ENCODE measurements around the gene ARPC1A. TPM values are rescaled to one million over a fixed set of nuclear protein-coding genes. Genes with fewer than 3 reads are reported as not detected.

Gene ARPC1A
- total and polyA plus RNA-seq, 2 of the 8 experiments (the other 6 are each of a cell fraction or from before 2014, with no cell fraction given): 123 to 155 TPM

GRCh38 chr7:99404977-99405320, 79.3 kb downstream of the ARPC1A start:
- Histone ChIP-seq H3K14ac (ENCODE audit: insufficient read length) (no peak overlapping the region), H3K4me1 (replicated peaks in 1 of 4; ENCODE audit: control insufficient read depth in 3 of 4, insufficient read depth in 4 of 4, low read length in 3 of 4) (peaks cover 0 to 3% (median 3%) of the 10 kb centered on the region in 4 experiments; a peak in 2 of 7 replicates), H3K79me2 (ENCODE audit: control insufficient read depth in 1 of 2, insufficient read depth in 2 of 2, low read length in 2 of 2) (peaks cover 31 to 62% of the 10 kb centered on the region in 2 experiments), H3K56ac (replicated peaks; ENCODE audit: insufficient read length, low read depth, low read length) (no peak overlapping the region), H3K18ac (ENCODE audit: extremely low read depth, low read length) (no peak overlapping the region), H2BK12ac (ENCODE audit: low read depth, low read length) (no peak overlapping the region), H3K27me3 (replicated peaks in 1 of 4; ENCODE audit: control insufficient read depth in 3 of 4, extremely low read depth in 1 of 4, insufficient read depth in 3 of 4, low read length in 3 of 4) (no peaks in the 10 kb centered on the region), H3K4me2 (ENCODE audit: insufficient read depth in 1 of 2, low read depth in 2 of 2, low read length in 2 of 2) (no peak overlapping the region), H3K36me3 (ENCODE audit: control insufficient read depth in 2 of 4, insufficient read depth in 4 of 4, low read length in 3 of 4) (peaks cover 23 to 45% (median 38%) of the 10 kb centered on the region in 4 experiments; a peak in 7 of 8 replicates), H3K27ac (ENCODE audit: low read depth, low read length) (no peak overlapping the region), H2BK20ac (ENCODE audit: low read length) (no peak overlapping the region), H2AK5ac (ENCODE audit: low read depth, low read length) (no peak overlapping the region), H3K4me3 (ENCODE audit: extremely low read depth in 1 of 4, insufficient read depth in 2 of 4, low read depth in 3 of 4, low read length in 4 of 4) (no peak overlapping the region), H3K4ac (replicated peaks; ENCODE audit: insufficient read length, low read depth, low read length) (no peak overlapping the region), H4K8ac (ENCODE audit: extremely low read depth, insufficient read depth, low read length) (no peak overlapping the region), H3K23ac (ENCODE audit: insufficient read length) (no peak overlapping the region), H4K91ac (replicated peaks; ENCODE audit: insufficient read length, low read length) (no peak overlapping the region), H3K9me3 (ENCODE audit: insufficient read depth in 2 of 2, low read depth in 1 of 2, low read length in 1 of 2) (no peaks in the 10 kb centered on the region), H3K9ac (replicated peaks in 1 of 4; ENCODE audit: extremely low read depth in 1 of 4, low read depth in 3 of 4, low read length in 3 of 4) (0 out of 7 replicates have a peak overlapping the region, but pooled peaks of 1 of the 4 experiments have one; percentile 0), H4K20me1 (replicated peaks in 1 of 2; ENCODE audit: control insufficient read depth in 1 of 2, insufficient read depth in 2 of 2, low read length in 2 of 2) (peaks cover 21 to 32% of the 10 kb centered on the region in 2 experiments), H3K23me2 (ENCODE audit: low read depth, low read length) (peaks cover 13% of the 10 kb centered on the region), H3K79me1 (ENCODE audit: low read depth, low read length) (peaks cover 25% of the 10 kb centered on the region), H2BK5ac (ENCODE audit: low read depth, low read length) (no peak overlapping the region), H2BK15ac (ENCODE audit: low read length) (no peak overlapping the region), H2BK120ac (replicated peaks; ENCODE audit: low read depth, low read length) (no peak overlapping the region), H4K5ac (ENCODE audit: insufficient read length, low read depth, low read length) (no peak overlapping the region), H2AFZ (ENCODE audit: low read length) (no peak overlapping the region)
- CTCF ChIA-PET (ENCODE audit: partially characterized antibody): interaction anchor here (0.7 to 1.3 kb wide), 2 partner anchors 9 to 563 kb away, joined by 3 to 4 read pairs; no protein-coding TSS in a partner anchor
- no peak for DNase-seq (ENCODE audit: low read depth in 1 of 2, low spot score in 2 of 2)
- POLR2A ChIA-PET (ENCODE audit: partially characterized antibody): interaction anchor here (1.0 to 8.4 kb wide), 3 partner anchors 11 to 15 kb away, joined by 3 to 150 read pairs (median 5); no protein-coding TSS in a partner anchor
- no peak for FAIRE-seq
- WGBS, 2 experiments (ENCODE audit: extremely low coverage in 1 of 2, insufficient coverage in 1 of 2, insufficient read length in 1 of 2, insufficient replicate concordance in 2 of 2, low coverage in 1 of 2, low lambda C conversion rate in 2 of 2, missing lambda C conversion rate in 1 of 2): 99% methylated on average over 10 of the region's 10 CpGs; no CpG with 5 or more reads in 1 of the 2 experiments
- TF ChIP-seq SUZ12 (IDR thresholded peaks at IDR 0.05; ENCODE audit: low read length): no peak
- no peak for TF ChIP-seq RAD21 (IDR thresholded peaks at IDR 0.05 in 1 of 2, conservative IDR thresholded peaks at IDR 0.05 in 1 of 2; ENCODE audit: low read depth in 2 of 2, low read length in 2 of 2)
- TF ChIP-seq, protein P1, sequence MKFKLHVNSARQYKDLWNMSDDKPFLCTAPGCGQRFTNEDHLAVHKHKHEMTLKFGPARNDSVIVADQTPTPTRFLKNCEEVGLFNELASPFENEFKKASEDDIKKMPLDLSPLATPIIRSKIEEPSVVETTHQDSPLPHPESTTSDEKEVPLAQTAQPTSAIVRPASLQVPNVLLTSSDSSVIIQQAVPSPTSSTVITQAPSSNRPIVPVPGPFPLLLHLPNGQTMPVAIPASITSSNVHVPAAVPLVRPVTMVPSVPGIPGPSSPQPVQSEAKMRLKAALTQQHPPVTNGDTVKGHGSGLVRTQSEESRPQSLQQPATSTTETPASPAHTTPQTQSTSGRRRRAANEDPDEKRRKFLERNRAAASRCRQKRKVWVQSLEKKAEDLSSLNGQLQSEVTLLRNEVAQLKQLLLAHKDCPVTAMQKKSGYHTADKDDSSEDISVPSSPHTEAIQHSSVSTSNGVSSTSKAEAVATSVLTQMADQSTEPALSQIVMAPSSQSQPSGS (IDR thresholded peaks at IDR 0.05; ENCODE audit: low read length): no peak
- TF ChIP-seq RNF2 (IDR thresholded peaks at IDR 0.05; ENCODE audit: borderline replicate concordance, low read depth, low read length, missing control alignments, poor library complexity, severe bottlenecking): no peak
- no peak for TF ChIP-seq TCF12 (IDR thresholded peaks at IDR 0.05; ENCODE audit: low read depth, low read length)
- TF ChIP-seq SP4 (IDR thresholded peaks at IDR 0.05; ENCODE audit: low read length): no peak
- no peak for TF ChIP-seq CBX5 (IDR thresholded peaks at IDR 0.05; ENCODE audit: low read depth, low read length)
- TF ChIP-seq TAF1 (IDR thresholded peaks at IDR 0.05; ENCODE audit: low read depth, low read length): no peak
- no peak for TF ChIP-seq USF2 (IDR thresholded peaks at IDR 0.05; ENCODE audit: low read length)
